ENCODE results near the gene MAT2B. TPM values are rescaled to one million over a fixed set of nuclear protein-coding genes. Genes with fewer than 3 reads are reported as not detected.

Gene MAT2B
- total and polyA plus RNA-seq, 2 of the 13 experiments (the other 11 are each of a cell fraction or from before 2014, with no cell fraction given), result 20.2 to 37.1 TPM

DNA sequence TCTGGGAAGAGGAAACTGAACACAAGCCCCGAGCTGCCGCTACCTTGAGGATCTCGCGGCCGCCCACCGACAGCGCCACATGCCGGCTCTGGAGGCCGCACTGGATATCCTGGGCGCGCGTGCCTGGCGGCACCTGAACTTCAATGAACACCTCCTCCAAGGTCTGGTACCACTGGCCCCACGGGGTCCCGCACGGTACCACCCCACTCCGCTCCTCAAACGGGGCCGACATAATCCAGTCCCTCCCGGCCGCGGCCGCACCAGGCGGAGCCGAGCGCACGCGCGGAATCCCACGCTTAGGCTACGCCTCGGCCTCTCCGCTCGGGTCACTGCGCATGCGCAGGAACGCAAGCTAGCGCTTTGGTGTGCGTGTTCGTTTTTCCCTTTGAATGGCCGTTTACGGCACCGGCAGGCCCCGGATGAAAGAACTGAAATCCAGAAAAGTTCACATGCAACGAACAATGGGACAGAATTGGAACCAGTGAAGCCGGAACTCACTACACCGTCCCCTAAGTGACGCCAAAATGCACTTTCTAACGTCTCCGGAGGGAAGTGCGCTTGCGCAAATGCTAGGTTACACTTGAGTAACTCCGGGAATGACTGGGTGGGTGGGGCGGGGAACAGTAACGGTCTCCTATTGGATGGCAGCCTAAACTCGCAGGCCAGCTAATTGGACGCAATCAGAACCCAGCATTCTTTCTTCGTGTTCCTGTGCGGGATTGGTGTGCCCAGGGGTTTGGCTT is 45.4 kb upstream of the MAT2B start, which contains the start of gene NUDCD2 (continued):
- peak; percentile 80; the same call in 1 of the 2 replicates for TF ChIP-seq GABPB1 (CRISPR knock-in tag; IDR thresholded peaks at IDR 0.05)
- TF ChIP-seq ZNF776 (CRISPR knock-in tag; IDR thresholded peaks at IDR 0.05), result peak; percentile 60; the same call in 1 of the 2 replicates
- TF ChIP-seq SSRP1 (CRISPR knock-in tag; IDR thresholded peaks at IDR 0.05), result no peak
- no peak for TF ChIP-seq ZNF7 (CRISPR knock-in tag; IDR thresholded peaks at IDR 0.05)
- no peak for TF ChIP-seq SOX6 (IDR thresholded peaks at IDR 0.05)
- peak; percentile 63 for TF ChIP-seq SOX6 (CRISPR knock-in tag; IDR thresholded peaks at IDR 0.05)
- TF ChIP-seq, protein P1, sequence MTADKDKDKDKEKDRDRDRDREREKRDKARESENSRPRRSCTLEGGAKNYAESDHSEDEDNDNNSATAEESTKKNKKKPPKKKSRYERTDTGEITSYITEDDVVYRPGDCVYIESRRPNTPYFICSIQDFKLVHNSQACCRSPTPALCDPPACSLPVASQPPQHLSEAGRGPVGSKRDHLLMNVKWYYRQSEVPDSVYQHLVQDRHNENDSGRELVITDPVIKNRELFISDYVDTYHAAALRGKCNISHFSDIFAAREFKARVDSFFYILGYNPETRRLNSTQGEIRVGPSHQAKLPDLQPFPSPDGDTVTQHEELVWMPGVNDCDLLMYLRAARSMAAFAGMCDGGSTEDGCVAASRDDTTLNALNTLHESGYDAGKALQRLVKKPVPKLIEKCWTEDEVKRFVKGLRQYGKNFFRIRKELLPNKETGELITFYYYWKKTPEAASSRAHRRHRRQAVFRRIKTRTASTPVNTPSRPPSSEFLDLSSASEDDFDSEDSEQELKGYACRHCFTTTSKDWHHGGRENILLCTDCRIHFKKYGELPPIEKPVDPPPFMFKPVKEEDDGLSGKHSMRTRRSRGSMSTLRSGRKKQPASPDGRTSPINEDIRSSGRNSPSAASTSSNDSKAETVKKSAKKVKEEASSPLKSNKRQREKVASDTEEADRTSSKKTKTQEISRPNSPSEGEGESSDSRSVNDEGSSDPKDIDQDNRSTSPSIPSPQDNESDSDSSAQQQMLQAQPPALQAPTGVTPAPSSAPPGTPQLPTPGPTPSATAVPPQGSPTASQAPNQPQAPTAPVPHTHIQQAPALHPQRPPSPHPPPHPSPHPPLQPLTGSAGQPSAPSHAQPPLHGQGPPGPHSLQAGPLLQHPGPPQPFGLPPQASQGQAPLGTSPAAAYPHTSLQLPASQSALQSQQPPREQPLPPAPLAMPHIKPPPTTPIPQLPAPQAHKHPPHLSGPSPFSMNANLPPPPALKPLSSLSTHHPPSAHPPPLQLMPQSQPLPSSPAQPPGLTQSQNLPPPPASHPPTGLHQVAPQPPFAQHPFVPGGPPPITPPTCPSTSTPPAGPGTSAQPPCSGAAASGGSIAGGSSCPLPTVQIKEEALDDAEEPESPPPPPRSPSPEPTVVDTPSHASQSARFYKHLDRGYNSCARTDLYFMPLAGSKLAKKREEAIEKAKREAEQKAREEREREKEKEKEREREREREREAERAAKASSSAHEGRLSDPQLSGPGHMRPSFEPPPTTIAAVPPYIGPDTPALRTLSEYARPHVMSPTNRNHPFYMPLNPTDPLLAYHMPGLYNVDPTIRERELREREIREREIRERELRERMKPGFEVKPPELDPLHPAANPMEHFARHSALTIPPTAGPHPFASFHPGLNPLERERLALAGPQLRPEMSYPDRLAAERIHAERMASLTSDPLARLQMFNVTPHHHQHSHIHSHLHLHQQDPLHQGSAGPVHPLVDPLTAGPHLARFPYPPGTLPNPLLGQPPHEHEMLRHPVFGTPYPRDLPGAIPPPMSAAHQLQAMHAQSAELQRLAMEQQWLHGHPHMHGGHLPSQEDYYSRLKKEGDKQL (CRISPR knock-in tag; IDR thresholded peaks at IDR 0.05; ENCODE audit: low read depth), result no peak
- TF ChIP-seq CBFB (CRISPR knock-in tag; IDR thresholded peaks at IDR 0.05), result 0 out of 2 replicates have a peak, but pooled peaks have one; percentile 26
- no peak for TF ChIP-seq PRMT3 (CRISPR knock-in tag; IDR thresholded peaks at IDR 0.05; ENCODE audit: borderline replicate concordance, low read depth)
- TF ChIP-seq RAD51 (IDR thresholded peaks at IDR 0.05; ENCODE audit: borderline replicate concordance), result no peak
- TF ChIP-seq, protein P2, sequence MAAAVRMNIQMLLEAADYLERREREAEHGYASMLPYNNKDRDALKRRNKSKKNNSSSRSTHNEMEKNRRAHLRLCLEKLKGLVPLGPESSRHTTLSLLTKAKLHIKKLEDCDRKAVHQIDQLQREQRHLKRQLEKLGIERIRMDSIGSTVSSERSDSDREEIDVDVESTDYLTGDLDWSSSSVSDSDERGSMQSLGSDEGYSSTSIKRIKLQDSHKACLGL (CRISPR knock-in tag; IDR thresholded peaks at IDR 0.05), result peak; percentile 89
- TF ChIP-seq ZNF331 (CRISPR knock-in tag; IDR thresholded peaks at IDR 0.05), result peak; percentile 73; the same call in 1 of the 2 replicates
- TF ChIP-seq MZF1 (CRISPR knock-in tag; IDR thresholded peaks at IDR 0.05; ENCODE audit: borderline replicate concordance), result no peak
- no peak for TF ChIP-seq HDAC6 (IDR thresholded peaks at IDR 0.05; ENCODE audit: low read depth, low read length)
- TF ChIP-seq PLRG1 (conservative IDR thresholded peaks at IDR 0.05), result no peak
- TF ChIP-seq, protein P3, sequence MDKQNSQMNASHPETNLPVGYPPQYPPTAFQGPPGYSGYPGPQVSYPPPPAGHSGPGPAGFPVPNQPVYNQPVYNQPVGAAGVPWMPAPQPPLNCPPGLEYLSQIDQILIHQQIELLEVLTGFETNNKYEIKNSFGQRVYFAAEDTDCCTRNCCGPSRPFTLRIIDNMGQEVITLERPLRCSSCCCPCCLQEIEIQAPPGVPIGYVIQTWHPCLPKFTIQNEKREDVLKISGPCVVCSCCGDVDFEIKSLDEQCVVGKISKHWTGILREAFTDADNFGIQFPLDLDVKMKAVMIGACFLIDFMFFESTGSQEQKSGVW (CRISPR knock-in tag; IDR thresholded peaks at IDR 0.05; ENCODE audit: borderline replicate concordance), result no peak
- TF ChIP-seq, protein P4, sequence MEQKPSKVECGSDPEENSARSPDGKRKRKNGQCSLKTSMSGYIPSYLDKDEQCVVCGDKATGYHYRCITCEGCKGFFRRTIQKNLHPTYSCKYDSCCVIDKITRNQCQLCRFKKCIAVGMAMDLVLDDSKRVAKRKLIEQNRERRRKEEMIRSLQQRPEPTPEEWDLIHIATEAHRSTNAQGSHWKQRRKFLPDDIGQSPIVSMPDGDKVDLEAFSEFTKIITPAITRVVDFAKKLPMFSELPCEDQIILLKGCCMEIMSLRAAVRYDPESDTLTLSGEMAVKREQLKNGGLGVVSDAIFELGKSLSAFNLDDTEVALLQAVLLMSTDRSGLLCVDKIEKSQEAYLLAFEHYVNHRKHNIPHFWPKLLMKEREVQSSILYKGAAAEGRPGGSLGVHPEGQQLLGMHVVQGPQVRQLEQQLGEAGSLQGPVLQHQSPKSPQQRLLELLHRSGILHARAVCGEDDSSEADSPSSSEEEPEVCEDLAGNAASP (CRISPR knock-in tag; IDR thresholded peaks at IDR 0.05; ENCODE audit: borderline replicate concordance), result 0 out of 2 replicates have a peak, but pooled peaks have one; percentile 29
- no peak for TF ChIP-seq SYNCRIP (IDR thresholded peaks at IDR 0.05; ENCODE audit: insufficient read depth, low read depth, low read length)
- 0 out of 2 replicates have a peak, but pooled peaks have one; percentile 77 for TF ChIP-seq ETV6 (CRISPR knock-in tag; conservative IDR thresholded peaks at IDR 0.05)
- TF ChIP-seq GABPA (IDR thresholded peaks at IDR 0.05; ENCODE audit: low read depth, low read length), result no peak
- peak; percentile 71 for TF ChIP-seq GABPA (CRISPR knock-in tag; IDR thresholded peaks at IDR 0.05; ENCODE audit: low read depth)
- 0 out of 2 replicates have a peak, but pooled peaks have one; percentile 24 for TF ChIP-seq SP5 (CRISPR knock-in tag; IDR thresholded peaks at IDR 0.05; ENCODE audit: borderline replicate concordance, low read depth)
- TF ChIP-seq SALL1 (CRISPR knock-in tag; IDR thresholded peaks at IDR 0.05), result peak; percentile 89
- no peak for TF ChIP-seq HNRNPUL1 (IDR thresholded peaks at IDR 0.05; ENCODE audit: low read depth, low read length)
